Fibroblast of mammary gland (primary cell): ENCODE results near the gene DEPDC5.
"Not testable (repeated sequence)": the region's sequence is repeated elsewhere in the genome, so short reads cannot be mapped to it uniquely, and the experiment has no call there.

Experiments
- DNase-seq: peaks from one replicate; pipeline ENCODE4 v3.0.0-alpha.2; 2010; ENCODE audit warnings: low read depth
- H3K4me3 ChIP-seq: 2 replicates; pipeline ENCODE4 v1.5.1; 2011; ENCODE audit warnings: low read depth, mild to moderate bottlenecking, low read length, moderate library complexity; ENCODE audit not compliant: control insufficient read depth
- TF ChIP-seq, protein P1 (sequence below): conservative IDR thresholded peaks from 2 replicates; pipeline ENCODE4 v1.5.1; 2011; ENCODE audit warnings: low read depth, low read length, inconsistent platforms; ENCODE audit not compliant: control insufficient read depth, insufficient read depth

DEPDC5 gene

DNA sequence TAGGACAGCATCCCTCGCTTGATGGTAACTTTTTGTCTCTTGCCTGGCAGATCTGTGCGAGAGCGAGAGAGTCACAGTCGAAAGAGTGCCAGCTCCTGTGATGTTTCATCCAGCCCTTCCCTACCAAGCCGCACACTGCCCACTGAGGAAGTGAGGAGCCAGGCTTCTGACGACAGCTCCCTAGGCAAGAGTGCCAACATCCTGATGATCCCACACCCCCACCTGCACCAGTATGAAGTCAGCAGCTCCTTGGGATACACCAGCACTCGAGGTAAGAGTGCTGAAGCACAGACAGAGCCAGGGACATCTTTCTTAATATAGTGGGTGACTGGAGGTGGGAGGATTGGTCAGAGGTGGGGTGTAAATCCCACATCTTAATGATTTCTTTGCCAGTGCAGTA is 61.1 kb downstream of the DEPDC5 start:
- TF ChIP-seq, protein P1, sequence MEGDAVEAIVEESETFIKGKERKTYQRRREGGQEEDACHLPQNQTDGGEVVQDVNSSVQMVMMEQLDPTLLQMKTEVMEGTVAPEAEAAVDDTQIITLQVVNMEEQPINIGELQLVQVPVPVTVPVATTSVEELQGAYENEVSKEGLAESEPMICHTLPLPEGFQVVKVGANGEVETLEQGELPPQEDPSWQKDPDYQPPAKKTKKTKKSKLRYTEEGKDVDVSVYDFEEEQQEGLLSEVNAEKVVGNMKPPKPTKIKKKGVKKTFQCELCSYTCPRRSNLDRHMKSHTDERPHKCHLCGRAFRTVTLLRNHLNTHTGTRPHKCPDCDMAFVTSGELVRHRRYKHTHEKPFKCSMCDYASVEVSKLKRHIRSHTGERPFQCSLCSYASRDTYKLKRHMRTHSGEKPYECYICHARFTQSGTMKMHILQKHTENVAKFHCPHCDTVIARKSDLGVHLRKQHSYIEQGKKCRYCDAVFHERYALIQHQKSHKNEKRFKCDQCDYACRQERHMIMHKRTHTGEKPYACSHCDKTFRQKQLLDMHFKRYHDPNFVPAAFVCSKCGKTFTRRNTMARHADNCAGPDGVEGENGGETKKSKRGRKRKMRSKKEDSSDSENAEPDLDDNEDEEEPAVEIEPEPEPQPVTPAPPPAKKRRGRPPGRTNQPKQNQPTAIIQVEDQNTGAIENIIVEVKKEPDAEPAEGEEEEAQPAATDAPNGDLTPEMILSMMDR = no peak
- H3K4me3 ChIP-seq = no peak overlapping the region
- DNase-seq = no peak

DNA sequence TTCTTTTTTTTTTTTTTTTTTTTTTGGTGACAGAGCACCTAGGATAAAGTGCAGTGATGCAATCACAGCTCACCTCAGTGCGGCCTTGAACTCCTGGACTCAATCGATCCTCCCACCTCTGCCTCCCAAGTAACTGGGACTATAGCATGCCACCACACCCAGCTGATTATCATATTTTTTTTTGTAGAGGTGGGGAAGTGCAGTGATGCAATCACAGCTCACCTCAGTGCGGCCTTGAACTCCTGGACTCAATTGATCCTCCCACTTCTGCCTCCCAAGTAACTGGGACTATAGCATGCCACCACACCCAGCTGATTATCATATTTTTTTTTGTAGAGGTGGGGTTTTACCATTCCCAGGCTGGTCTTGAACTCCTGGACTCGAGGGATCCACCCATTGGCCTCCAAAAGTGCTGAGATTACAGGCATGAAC is 61.6 kb downstream of the DEPDC5 start:
- H3K4me3 ChIP-seq, DNase-seq: not testable (repeated sequence)

DNA sequence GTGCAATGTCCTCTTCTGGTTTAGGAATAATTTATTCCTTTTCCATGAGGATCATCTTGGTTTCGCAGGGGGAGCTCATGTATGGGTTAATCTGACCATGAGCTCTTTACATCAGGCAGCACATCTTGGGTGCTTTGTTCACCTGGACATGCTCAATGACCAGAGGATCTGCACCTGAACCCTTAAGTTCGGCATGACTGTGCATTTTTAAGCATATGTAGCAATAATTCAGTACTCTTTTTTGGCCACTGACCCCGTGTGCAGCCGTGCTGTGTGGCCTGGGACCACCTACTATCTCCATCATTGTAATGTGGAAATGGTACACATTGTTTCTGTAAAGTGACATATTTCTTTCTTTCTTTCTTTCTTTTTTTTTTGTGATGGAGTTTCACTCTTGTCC is 62.9 kb downstream of the DEPDC5 start:
- H3K4me3 ChIP-seq = no peak overlapping the region
- TF ChIP-seq, protein P1 = no peak
- no peak for DNase-seq

DNA sequence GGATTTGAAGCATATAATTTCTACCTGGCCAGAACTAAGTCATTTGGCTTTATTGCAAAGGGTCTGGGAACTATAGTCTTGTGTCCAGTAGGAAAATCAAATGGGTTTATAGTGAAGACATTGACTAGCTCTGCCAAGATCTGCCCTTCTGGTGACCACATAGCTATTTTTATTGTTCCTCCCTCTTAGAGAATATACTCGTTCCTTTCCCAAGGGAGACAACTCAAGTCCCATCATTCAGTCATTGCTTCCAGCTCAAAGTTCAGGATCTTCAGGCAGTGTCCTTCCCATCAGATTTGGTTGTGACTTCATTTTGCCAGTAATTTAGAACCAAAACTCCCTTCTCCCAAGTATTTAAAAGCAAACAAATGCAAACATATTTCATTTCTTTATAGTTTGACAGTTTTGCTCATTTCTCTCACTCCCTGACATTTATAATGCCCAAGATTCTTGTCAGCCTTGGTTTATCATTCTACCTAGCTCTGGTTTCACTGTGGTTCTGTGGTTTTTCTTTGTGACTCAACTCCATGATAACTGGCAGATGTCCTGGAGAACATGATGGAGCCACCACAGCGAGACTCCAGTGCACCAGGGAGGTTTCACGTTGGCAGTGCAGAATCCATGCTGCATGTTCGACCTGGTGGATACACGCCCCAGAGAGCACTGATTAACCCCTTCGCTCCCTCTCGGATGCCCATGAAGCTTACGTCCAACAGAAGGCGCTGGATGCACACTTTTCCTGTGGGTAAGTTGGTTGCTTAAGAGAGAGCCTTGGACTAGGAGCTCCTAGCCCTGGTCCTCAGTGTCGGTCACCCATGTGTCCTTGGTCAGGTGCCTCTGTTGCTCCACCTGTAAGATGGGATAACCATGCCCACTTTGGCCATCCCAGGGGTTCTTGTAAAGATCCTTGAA is 64.9 kb downstream of the DEPDC5 start:
- peak; percentile 62 for DNase-seq
- TF ChIP-seq, protein P1 = peak; percentile 12
- H3K4me3 ChIP-seq = no peak overlapping the region

DNA sequence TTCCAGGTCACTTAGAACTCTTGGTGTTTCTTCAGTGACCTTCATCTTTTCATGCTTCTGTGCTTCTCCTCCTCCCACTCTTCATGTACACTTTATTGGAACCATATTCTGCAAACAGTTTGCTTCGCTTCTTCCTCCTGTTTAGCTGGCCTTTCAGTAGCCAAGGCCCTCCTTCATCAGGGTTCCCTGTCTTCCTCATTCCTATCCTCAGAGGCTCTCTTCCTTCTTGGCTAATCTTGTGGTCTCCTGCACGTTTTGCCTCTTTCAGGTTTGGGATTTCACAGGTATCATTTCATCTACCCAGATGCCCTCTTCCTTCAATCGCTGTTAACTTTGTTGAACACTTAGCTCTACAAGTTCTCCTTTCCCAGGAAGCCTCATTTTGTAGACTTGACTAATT is 66.8 kb downstream of the DEPDC5 start:
- no peak for DNase-seq
- H3K4me3 ChIP-seq = no peak overlapping the region
- TF ChIP-seq, protein P1 = no peak

DNA sequence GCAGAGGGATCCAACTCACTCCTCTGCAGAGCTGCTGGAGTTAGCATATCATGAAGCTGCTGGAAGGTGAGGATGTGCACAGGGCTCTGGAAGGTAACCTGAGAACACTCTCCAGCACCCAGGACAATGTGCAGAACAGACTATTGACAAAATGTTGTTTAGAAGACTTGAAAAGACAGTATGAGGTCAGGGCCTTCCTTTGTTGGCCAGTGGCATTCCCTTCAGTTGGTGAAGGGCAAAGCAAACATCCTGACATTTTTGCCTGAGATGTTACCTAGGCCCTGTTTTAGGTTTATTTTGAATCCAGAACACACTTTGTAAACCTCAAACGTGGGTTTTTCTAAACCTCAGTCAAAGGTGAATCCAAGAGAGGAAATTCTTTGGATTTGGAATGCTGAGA is 67.8 kb downstream of the DEPDC5 start:
- TF ChIP-seq, protein P1 = no peak
- no peak overlapping the region for H3K4me3 ChIP-seq
- no peak for DNase-seq

DNA sequence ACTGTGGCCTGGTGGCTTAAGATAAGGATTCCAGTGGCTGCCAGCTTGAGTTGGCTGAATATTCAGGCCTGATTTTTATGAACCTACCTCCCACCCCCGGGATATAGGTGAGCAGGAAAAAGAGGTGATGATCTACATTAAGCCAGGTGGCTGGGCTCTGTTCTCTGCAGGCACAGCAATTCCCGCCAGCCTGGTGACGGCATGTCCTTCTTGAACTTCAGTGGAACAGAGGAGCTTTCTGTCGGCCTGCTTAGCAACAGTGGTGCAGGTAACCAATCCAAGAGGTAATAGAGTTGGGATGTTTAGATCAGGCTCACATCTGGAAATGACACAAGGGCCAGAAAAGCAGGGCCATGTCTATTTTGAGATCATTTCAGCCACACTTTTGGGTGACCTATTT is 68.7 kb downstream of the DEPDC5 start:
- TF ChIP-seq, protein P1 = no peak
- no peak overlapping the region for H3K4me3 ChIP-seq
- no peak for DNase-seq
